Esophagus squamous epithelium (tissue), 5 donors: ENCODE data around the gene GNB3. TPM values are rescaled to one million over a fixed set of nuclear protein-coding genes. Genes with fewer than 3 reads are reported as not detected.
A peak's percentile ranks its signal among the peaks of the same experiment; 100 is the strongest.
"Not testable (repeated sequence)": the region's sequence is repeated elsewhere in the genome, so short reads cannot be mapped to it uniquely, and the experiment has no call there.

Experiments used
- DNase-seq: peaks from one replicate; lab custom pipeline; 2025; lab: John Stamatoyannopoulos, UW
- H3K27ac ChIP-seq, 4 donors: fragments of 200-600 bp; sonication (generic); one replicate each; pipeline ENCODE4 v1.5.1; 2016 to 2019; ENCODE audit warnings: mild to moderate bottlenecking in 1 of 4
- H3K27me3 ChIP-seq, 4 donors: fragments of 200-600 bp; sonication (generic); 1 replicate in 3 of 4; 2 replicates in 1 of 4; pipeline versions ENCODE4 v1.5.1 to v1.6.0; 2017 to 2021; ENCODE audit warnings: antibody characterized with exemption in 1 of 4
- H3K36me3 ChIP-seq, 3 donors: fragments of 200-600 bp; sonication (generic); one replicate each; pipeline ENCODE4 v1.5.1; 2016 to 2019
- H3K4me1 ChIP-seq, 3 donors: fragments of 200-600 bp; sonication (generic); one replicate each; pipeline ENCODE4 v1.5.1; 2017 to 2019
- H3K4me3 ChIP-seq, 4 donors: fragments of 200-600 bp; sonication (generic); 1 replicate in 3 of 4; 2 replicates in 1 of 4; pipeline ENCODE4 v1.5.1; 2016 to 2019; ENCODE audit warnings: mild to moderate bottlenecking in 2 of 4, moderate library complexity in 1 of 4
- H3K9me3 ChIP-seq, 3 donors: fragments of 200-600 bp; sonication (generic); one replicate each; pipeline ENCODE4 v1.5.1; 2016 to 2019
- CTCF ChIP-seq, 6 experiments: fragments of 450-650 bp in 4 of 6; fragments of 200-600 bp in 2 of 6; sonication (generic) in 2 of 6; IDR thresholded peaks; one replicate each; pipeline ENCODE4 v1.5.1; 2016 to 2019; ENCODE audit warnings: antibody characterized with exemption in 6 of 6, mild to moderate bottlenecking in 4 of 6, moderate library complexity in 4 of 6
- POLR2A ChIP-seq, 4 donors: fragments of 450-650 bp; IDR thresholded peaks; one replicate each; pipeline ENCODE4 v1.6.1; 2017; ENCODE audit warnings: antibody characterized with exemption in 4 of 4, mild to moderate bottlenecking in 4 of 4, moderate library complexity in 3 of 4
- WGBS, 2 donors: methylation state at CpG; one replicate each; pipeline ENCODE4 v1.1.5; 2018; 5-methylcytosine and 5-hydroxymethylcytosine counted together
- intact Hi-C: fragments of 100-400 bp; cut with DNase I; formaldehyde crosslinking; loops from one replicate; pipeline ENCODE4 v1.15.0; 2022
- total RNA-seq, 4 donors: library from RNA; depleted of rRNA; stranded (reverse); fragments of >200 nt; gene quantifications; one replicate each; pipeline ENCODE4 v1.1.0, GENCODE V29; 2016
- donor health status: DM: yes; HTN: yes; CAD: no.

The GNB3 gene
- total RNA-seq, 4 donors from 2014 or later: 0.76 TPM; not detected in 3

DNA sequence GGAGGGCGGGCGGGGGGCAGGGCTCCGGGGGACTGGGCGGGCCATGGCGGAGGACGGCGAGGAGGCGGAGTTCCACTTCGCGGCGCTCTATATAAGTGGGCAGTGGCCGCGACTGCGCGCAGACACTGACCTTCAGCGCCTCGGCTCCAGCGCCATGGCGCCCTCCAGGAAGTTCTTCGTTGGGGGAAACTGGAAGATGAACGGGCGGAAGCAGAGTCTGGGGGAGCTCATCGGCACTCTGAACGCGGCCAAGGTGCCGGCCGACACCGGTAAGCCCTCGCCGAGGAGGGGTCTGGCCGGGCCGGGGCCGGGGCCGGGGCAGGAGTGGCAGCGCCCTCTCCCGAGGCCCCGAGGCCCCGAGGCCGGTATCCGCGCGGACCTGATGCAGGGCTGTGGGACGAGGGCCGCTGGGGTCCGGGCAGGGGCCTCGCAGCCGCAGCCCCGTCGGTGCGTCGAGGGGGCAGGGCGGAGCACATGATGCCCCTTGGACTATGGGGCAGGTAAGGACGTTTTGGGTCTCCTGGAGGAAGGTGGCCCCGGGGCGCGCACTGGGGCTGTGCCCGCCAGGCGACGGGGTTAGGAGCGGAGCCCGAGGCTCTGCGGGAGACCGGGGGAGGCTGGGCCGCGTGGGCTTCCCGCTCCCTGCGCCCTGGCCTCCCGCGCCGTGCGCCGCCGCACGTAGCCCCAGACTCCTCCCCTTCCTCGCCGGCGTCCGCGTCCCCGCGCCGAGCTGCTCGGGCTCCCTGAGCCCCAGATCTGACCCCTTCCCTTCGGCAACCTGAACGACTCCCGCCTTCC is 26.9 kb downstream of the GNB3 start, which contains the start of gene TPI1:
TPI1 (plus strand) TSS at position 119 of the 798 bp plus-strand sequence; CDS start at position 155, 36 bp downstream.
- peak in 2 of 6 experiments; percentile 1 to 11 for TF ChIP-seq CTCF (IDR thresholded peaks at IDR 0.05)
- TF ChIP-seq POLR2A (IDR thresholded peaks at IDR 0.05): peak in 2 of 4 donors; percentile 97
- 0 to 2% methylated on average over 10 of the region's 86 CpGs for WGBS, 2 donors
- peak within 1 kb of the TSS; percentile 94 to 100 (median 98) for H3K27ac ChIP-seq
- H3K9me3 ChIP-seq: no peaks in the 10 kb centered on the region
- intact Hi-C loops: no loop called here
- peak within 1 kb of the TSS; percentile 90 to 100 (median 96) for H3K4me3 ChIP-seq
- no peaks in the 10 kb centered on the region for H3K27me3 ChIP-seq
- H3K4me1 ChIP-seq: peaks cover 35 to 58% (median 39%) of the 10 kb centered on the region in 3 donors
- no peak for DNase-seq
- peaks cover 18 to 68% (median 27%) of the 10 kb centered on the region in 3 donors for H3K36me3 ChIP-seq

- no peak for DNase-seq
- peak overlapping the region; percentile 94 to 100 (median 98) for H3K27ac ChIP-seq
- 12 to 14% methylated on average over 7 to 14 of the region's 22 CpGs for WGBS, 2 donors
- no peaks in the 10 kb centered on the region for H3K27me3 ChIP-seq
- H3K4me3 ChIP-seq: peak overlapping the region; percentile 90 to 100 (median 96)
- peaks cover 35 to 62% (median 41%) of the 10 kb centered on the region in 3 donors for H3K4me1 ChIP-seq
- intact Hi-C loops: no loop called here
- H3K9me3 ChIP-seq: no peaks in the 10 kb centered on the region
- peaks cover 18 to 60% (median 19%) of the 10 kb centered on the region in 3 donors for H3K36me3 ChIP-seq
- TF ChIP-seq CTCF (IDR thresholded peaks at IDR 0.05) (no peak), POLR2A (IDR thresholded peaks at IDR 0.05) (no peak)
Measured at GRCh38 chr12:6868211-6869048, 27.7 kb downstream of the GNB3 start.

- H3K27me3 ChIP-seq: no peaks in the 10 kb centered on the region
- H3K4me3 ChIP-seq: peak overlapping the region; percentile 90 to 100 (median 96)
- TF ChIP-seq CTCF (IDR thresholded peaks at IDR 0.05): peak; percentile 84 to 93 (median 92)
- no peak for TF ChIP-seq POLR2A (IDR thresholded peaks at IDR 0.05)
- H3K27ac ChIP-seq: peak overlapping the region; percentile 94 to 100 (median 98)
- intact Hi-C loops: loop anchor here (10.0 kb wide), 1 partner anchor 55 kb away; the partner anchor contains the start of gene ATN1
- H3K36me3 ChIP-seq: peaks cover 12 to 51% (median 19%) of the 10 kb centered on the region in 3 donors
- H3K4me1 ChIP-seq: peaks cover 41 to 72% (median 42%) of the 10 kb centered on the region in 3 donors
- DNase-seq: no peak
- 17 to 21% methylated on average over 9 to 12 of the region's 12 CpGs for WGBS, 2 donors
- no peaks in the 10 kb centered on the region for H3K9me3 ChIP-seq
Measured at GRCh38 chr12:6869049-6870021, 28.6 kb downstream of the GNB3 start.

- Histone ChIP-seq H3K27ac (peak overlapping the region in 2 of 4 donors; percentile 94), H3K36me3 (peaks cover 8 to 42% (median 11%) of the 10 kb centered on the region in 3 donors), H3K4me1 (peaks cover 41 to 76% (median 42%) of the 10 kb centered on the region in 3 donors)
- H3K27me3 ChIP-seq, H3K9me3 ChIP-seq, H3K4me3 ChIP-seq, DNase-seq: not testable (repeated sequence)
- intact Hi-C loops: loop anchor here (10.0 kb wide), 1 partner anchor 54 kb away; the partner anchor contains the start of gene ATN1
- 51 to 67% methylated on average over 2 to 4 of the region's 4 CpGs for WGBS, 2 donors
Measured at GRCh38 chr12:6870304-6870703, 29.6 kb downstream of the GNB3 start.
